ENCODE data around the gene MVB12B.
"Not testable (repeated sequence)": the region's sequence is repeated elsewhere in the genome, so short reads cannot be mapped to it uniquely, and the experiment has no call there.

Gene MVB12B

GRCh38 chr9:126555421-126555820, 228.8 kb downstream of the MVB12B start:
- DNase-seq (ENCODE audit: low read depth in 1 of 2, low spot score in 1 of 2): not testable (repeated sequence)

Data from activated CD4-positive, alpha-beta T cell treated with anti-CD3 and anti-CD28 coated beads, Interleukin-2, amount 50 U/mL, for 24 hours (primary cell).